ENCODE measurements around the gene CPNE7.

The CPNE7 gene

GRCh38 chr16:89572073-89572484 lies 3.5 kb upstream of the CPNE7 start:
- Histone ChIP-seq H3K4me1 (ENCODE audit: insufficient read depth, low read length) (peaks cover 15% of the 10 kb centered on the region), H3K36me3 (ENCODE audit: insufficient read depth, low read length) (peaks cover 1% of the 10 kb centered on the region; the same call in 1 of the 2 replicates), H3K27me3 (ENCODE audit: insufficient read depth, low read length, poor library complexity) (no peaks in the 10 kb centered on the region), H3K9ac (ENCODE audit: low read depth, low read length) (no peak overlapping the region), H3K4me3 (ENCODE audit: low read depth in 1 of 2, low read length in 2 of 2) (no peak overlapping the region), H4K20me1 (ENCODE audit: insufficient read depth, low read length) (peaks cover 17% of the 10 kb centered on the region), H2AFZ (ENCODE audit: low read depth, low read length) (no peak overlapping the region), H3K9me3 (ENCODE audit: insufficient read depth, low read length, severe bottlenecking) (no peaks in the 10 kb centered on the region), H3K4me2 (ENCODE audit: insufficient read depth, low read length) (no peak overlapping the region), H3K79me2 (ENCODE audit: insufficient read depth, low read length) (peaks cover 12% of the 10 kb centered on the region), H3K27ac (ENCODE audit: low read length) (no peak overlapping the region)
- TF ChIP-seq CTCF (IDR thresholded peaks at IDR 0.05; ENCODE audit: borderline replicate concordance, extremely low read depth, low read length, poor library complexity, severe bottlenecking) (no peak), EZH2 (IDR thresholded peaks at IDR 0.05; ENCODE audit: borderline replicate concordance, low read depth, low read length, severe bottlenecking) (no peak)
- no peak for DNase-seq
- ATAC-seq (ENCODE audit: insufficient read depth, low read depth), result no peak

- Histone ChIP-seq H3K27me3 (ENCODE audit: insufficient read depth, low read length, poor library complexity) (no peaks in the 10 kb centered on the region), H3K4me1 (ENCODE audit: insufficient read depth, low read length) (peaks cover 15% of the 10 kb centered on the region), H3K4me2 (ENCODE audit: insufficient read depth, low read length) (no peak overlapping the region), H3K79me2 (ENCODE audit: insufficient read depth, low read length) (peaks cover 12% of the 10 kb centered on the region), H3K4me3 (ENCODE audit: low read depth in 1 of 2, low read length in 2 of 2) (no peak overlapping the region), H2AFZ (ENCODE audit: low read depth, low read length) (no peak overlapping the region), H3K36me3 (ENCODE audit: insufficient read depth, low read length) (peaks cover 6% of the 10 kb centered on the region; the same call in 1 of the 2 replicates), H3K9me3 (ENCODE audit: insufficient read depth, low read length, severe bottlenecking) (no peaks in the 10 kb centered on the region), H4K20me1 (ENCODE audit: insufficient read depth, low read length) (peaks cover 18% of the 10 kb centered on the region), H3K27ac (ENCODE audit: low read length) (no peak overlapping the region), H3K9ac (ENCODE audit: low read depth, low read length) (no peak overlapping the region)
- DNase-seq (no peak), ATAC-seq (ENCODE audit: insufficient read depth, low read depth) (no peak)
- TF ChIP-seq CTCF (IDR thresholded peaks at IDR 0.05; ENCODE audit: borderline replicate concordance, extremely low read depth, low read length, poor library complexity, severe bottlenecking) (no peak), EZH2 (IDR thresholded peaks at IDR 0.05; ENCODE audit: borderline replicate concordance, low read depth, low read length, severe bottlenecking) (no peak)
These were observed 2.9 kb upstream of the CPNE7 start for GRCh38 chr16:89572485-89573205.

GRCh38 chr16:89573826-89574680 lies 1.5 kb upstream of the CPNE7 start:
- Histone ChIP-seq H3K9ac (ENCODE audit: low read depth, low read length) (no peak overlapping the region), H4K20me1 (ENCODE audit: insufficient read depth, low read length) (peaks cover 10% of the 10 kb centered on the region; the same call in 1 of the 2 replicates), H3K36me3 (ENCODE audit: insufficient read depth, low read length) (peaks cover 6% of the 10 kb centered on the region; the same call in 1 of the 2 replicates), H3K4me3 (ENCODE audit: low read depth in 1 of 2, low read length in 2 of 2) (no peak overlapping the region), H3K4me1 (ENCODE audit: insufficient read depth, low read length) (peaks cover 15% of the 10 kb centered on the region), H3K27ac (ENCODE audit: low read length) (no peak overlapping the region), H3K79me2 (ENCODE audit: insufficient read depth, low read length) (peaks cover 12% of the 10 kb centered on the region), H3K9me3 (ENCODE audit: insufficient read depth, low read length, severe bottlenecking) (no peaks in the 10 kb centered on the region), H3K27me3 (ENCODE audit: insufficient read depth, low read length, poor library complexity) (no peaks in the 10 kb centered on the region), H2AFZ (ENCODE audit: low read depth, low read length) (no peak overlapping the region), H3K4me2 (ENCODE audit: insufficient read depth, low read length) (no peak overlapping the region)
- no peak for ATAC-seq (ENCODE audit: insufficient read depth, low read depth)
- TF ChIP-seq EZH2 (IDR thresholded peaks at IDR 0.05; ENCODE audit: borderline replicate concordance, low read depth, low read length, severe bottlenecking) (no peak), CTCF (IDR thresholded peaks at IDR 0.05; ENCODE audit: borderline replicate concordance, extremely low read depth, low read length, poor library complexity, severe bottlenecking) (no peak)
- DNase-seq, result no peak
